Neural cell (in vitro differentiated cells): ENCODE data around the gene TBC1D9B. TPM values are rescaled to one million over a fixed set of nuclear protein-coding genes. Genes with fewer than 3 reads are reported as not detected.

Source experiments
- H2AFZ ChIP-seq: fragments of 200-600, 300-800 bp; sonication (generic), shearing (Covaris generic); 2 replicates; pipeline ENCODE4 v1.6.0; 2014; ENCODE audit warnings: low read depth, mild to moderate bottlenecking, antibody characterized with exemption, low read length, moderate library complexity
- H3F3A ChIP-seq: fragments of 200-600 bp; shearing (Covaris generic); 2 replicates; pipeline ENCODE4 v1.6.1; 2016; ENCODE audit warnings: mild to moderate bottlenecking, moderate library complexity, mixed read lengths, antibody characterized with exemption, low read length; ENCODE audit not compliant: insufficient read depth, poor library complexity, severe bottlenecking
- H3K27ac ChIP-seq: fragments of 200-600, 300-800 bp; sonication (generic), shearing (Covaris generic); 2 replicates; pipeline ENCODE4 v1.5.1; 2014; ENCODE audit warnings: mild to moderate bottlenecking, low read length, moderate library complexity
- H3K27me3 ChIP-seq: fragments of 300-800, 200-600 bp; sonication (generic), shearing (Covaris generic); 2 replicates; pipeline ENCODE4 v1.6.0; 2014; ENCODE audit warnings: mild to moderate bottlenecking, low read depth, low read length, moderate library complexity; ENCODE audit not compliant: insufficient read depth
- H3K36me3 ChIP-seq: fragments of 300-800, 200-600 bp; sonication (generic), shearing (Covaris generic); 2 replicates; pipeline ENCODE4 v1.5.1; 2014; ENCODE audit warnings: mild to moderate bottlenecking, antibody characterized with exemption, low read length, moderate library complexity; ENCODE audit not compliant: insufficient read depth
- H3K4me2 ChIP-seq: fragments of 300-800, 200-600 bp; sonication (generic), shearing (Covaris generic); 2 replicates; pipeline ENCODE4 v1.6.0; 2014; ENCODE audit warnings: mild to moderate bottlenecking, low read length
- H3K4me3 ChIP-seq: fragments of 300-800, 200-600 bp; sonication (generic), shearing (Covaris generic); 2 replicates; pipeline ENCODE4 v1.5.1; 2014; ENCODE audit warnings: mild to moderate bottlenecking, low read length, moderate library complexity
- H3K79me2 ChIP-seq: fragments of 200-600 bp; shearing (Covaris generic); replicated peaks from 2 replicates; pipeline ENCODE4 v1.6.0; 2014; ENCODE audit warnings: mild to moderate bottlenecking, low read length, moderate library complexity; ENCODE audit not compliant: insufficient read depth
- H3K9ac ChIP-seq: fragments of 300-800, 200-600 bp; sonication (generic), shearing (Covaris generic); 2 replicates; pipeline ENCODE4 v1.6.1; 2016; ENCODE audit warnings: mild to moderate bottlenecking, low read length, mixed read lengths
- H3K9me2 ChIP-seq: fragments of 200-600 bp; shearing (Covaris generic); 2 replicates; pipeline ENCODE4 v1.6.1; 2016; ENCODE audit warnings: mild to moderate bottlenecking, low read length, mixed read lengths; ENCODE audit not compliant: insufficient read depth
- H3K9me3 ChIP-seq: fragments of 200-600, 300-800 bp; sonication (generic), shearing (Covaris generic); 2 replicates; pipeline ENCODE4 v1.6.1; 2016; ENCODE audit warnings: mild to moderate bottlenecking, mixed run types, low read length, moderate library complexity, mixed read lengths
- H4K20me1 ChIP-seq: fragments of 200-600 bp; shearing (Covaris generic); 2 replicates; pipeline ENCODE4 v1.6.1; 2016; ENCODE audit warnings: mild to moderate bottlenecking, mixed run types; ENCODE audit not compliant: insufficient read depth
- EP300 ChIP-seq: fragments of 450-650 bp; conservative IDR thresholded peaks from 2 replicates; pipeline ENCODE4 v1.6.1; 2014; ENCODE audit warnings: antibody characterized with exemption, mild to moderate bottlenecking, moderate library complexity; ENCODE audit not compliant: poor library complexity, severe bottlenecking
- EZH2 ChIP-seq: fragments of 200-600, 300-800 bp; shearing (Covaris generic), sonication (generic); IDR thresholded peaks from 2 replicates; pipeline ENCODE4 v1.6.1; 2014; ENCODE audit warnings: antibody characterized with exemption, low read length, borderline replicate concordance, mild to moderate bottlenecking; ENCODE audit not compliant: insufficient read depth, poor library complexity, severe bottlenecking
- MXI1 ChIP-seq: fragments of 450-650 bp; conservative IDR thresholded peaks from 2 replicates; pipeline ENCODE4 v1.6.1; 2014; ENCODE audit warnings: antibody characterized with exemption, mild to moderate bottlenecking; ENCODE audit not compliant: poor library complexity, severe bottlenecking
- POLR2AphosphoS5 ChIP-seq: IDR thresholded peaks from 2 replicates; pipeline ENCODE4 v1.6.1; 2012
- RAD21 ChIP-seq: fragments of 450-650 bp; conservative IDR thresholded peaks from 2 replicates; pipeline ENCODE4 v1.6.1; 2014; ENCODE audit warnings: antibody characterized with exemption, mild to moderate bottlenecking, moderate library complexity
- SMC3 ChIP-seq: fragments of 450-650 bp; conservative IDR thresholded peaks from 2 replicates; pipeline ENCODE4 v1.6.1; 2014; ENCODE audit warnings: antibody characterized with exemption, mild to moderate bottlenecking, moderate library complexity; ENCODE audit not compliant: poor library complexity
- TAF1 ChIP-seq: IDR thresholded peaks from 2 replicates; pipeline ENCODE4 v1.6.1; 2012; ENCODE audit warnings: low read depth
- polyA plus RNA-seq: library from polyadenylated mRNA; depleted of rRNA; stranded (reverse); fragments of >200 nt; gene quantifications from 2 replicates; pipeline ENCODE4 v1.2.3, GENCODE V29; 2014
- TF ChIP-seq, protein P1 (sequence below): fragments of 450-650 bp; IDR thresholded peaks from 2 replicates; pipeline ENCODE4 v1.5.1; 2014; ENCODE audit warnings: antibody characterized with exemption, mild to moderate bottlenecking, moderate library complexity; ENCODE audit not compliant: poor library complexity, severe bottlenecking
- TF ChIP-seq, protein P2 (sequence below): IDR thresholded peaks from 2 replicates; pipeline ENCODE4 v1.6.1; 2012; ENCODE audit warnings: borderline replicate concordance

Gene TBC1D9B
- polyA plus RNA-seq, 1 donor from 2014 or later: 50.7 TPM

DNA sequence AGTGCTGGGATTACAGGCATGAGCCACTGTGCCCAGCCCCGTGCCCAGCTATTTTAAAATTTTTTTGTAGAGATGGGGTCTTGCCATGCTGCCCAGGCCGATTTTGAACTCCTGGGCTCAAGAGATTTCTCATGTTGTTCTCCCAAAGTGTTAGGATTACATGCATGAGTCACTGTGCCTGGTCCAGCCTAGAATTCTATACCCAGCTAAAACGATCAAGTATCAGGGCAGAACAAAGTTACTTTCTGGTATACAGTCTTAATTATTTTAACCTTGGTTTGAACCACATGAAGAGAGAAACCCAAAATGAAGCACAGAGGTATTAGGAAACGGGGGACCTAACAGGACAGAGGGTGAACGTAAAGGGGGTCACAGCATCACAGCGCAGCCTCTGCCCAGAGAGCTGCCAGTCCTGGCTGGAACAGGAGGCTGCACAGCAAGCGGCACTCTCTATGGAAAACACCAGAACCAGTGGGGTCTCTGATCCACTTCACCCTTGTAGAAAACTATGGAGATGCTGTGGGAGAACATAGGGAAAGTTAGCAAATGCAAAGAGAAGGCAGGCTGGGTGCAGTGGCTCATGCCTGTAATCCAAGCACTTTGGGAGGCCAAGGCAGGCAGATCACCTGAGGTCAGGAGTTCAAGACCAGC is 76.8 kb downstream of the TBC1D9B start:
- Histone ChIP-seq H3K9ac (no peak overlapping the region), H3K36me3 (peaks cover 8% of the 10 kb centered on the region), H3K4me2 (no peak overlapping the region), H3K27me3 (no peaks in the 10 kb centered on the region), H3K9me3 (no peaks in the 10 kb centered on the region), H3F3A (no peaks in the 10 kb centered on the region), H3K4me3 (no peak overlapping the region), H3K27ac (no peak overlapping the region), H2AFZ (no peak overlapping the region), H4K20me1 (no peaks in the 10 kb centered on the region), H3K79me2 (no peaks in the 10 kb centered on the region), H3K9me2 (no peaks in the 10 kb centered on the region)
- no peak for TF ChIP-seq RAD21
- no peak for TF ChIP-seq EZH2
- TF ChIP-seq EP300: no peak
- TF ChIP-seq, protein P1, sequence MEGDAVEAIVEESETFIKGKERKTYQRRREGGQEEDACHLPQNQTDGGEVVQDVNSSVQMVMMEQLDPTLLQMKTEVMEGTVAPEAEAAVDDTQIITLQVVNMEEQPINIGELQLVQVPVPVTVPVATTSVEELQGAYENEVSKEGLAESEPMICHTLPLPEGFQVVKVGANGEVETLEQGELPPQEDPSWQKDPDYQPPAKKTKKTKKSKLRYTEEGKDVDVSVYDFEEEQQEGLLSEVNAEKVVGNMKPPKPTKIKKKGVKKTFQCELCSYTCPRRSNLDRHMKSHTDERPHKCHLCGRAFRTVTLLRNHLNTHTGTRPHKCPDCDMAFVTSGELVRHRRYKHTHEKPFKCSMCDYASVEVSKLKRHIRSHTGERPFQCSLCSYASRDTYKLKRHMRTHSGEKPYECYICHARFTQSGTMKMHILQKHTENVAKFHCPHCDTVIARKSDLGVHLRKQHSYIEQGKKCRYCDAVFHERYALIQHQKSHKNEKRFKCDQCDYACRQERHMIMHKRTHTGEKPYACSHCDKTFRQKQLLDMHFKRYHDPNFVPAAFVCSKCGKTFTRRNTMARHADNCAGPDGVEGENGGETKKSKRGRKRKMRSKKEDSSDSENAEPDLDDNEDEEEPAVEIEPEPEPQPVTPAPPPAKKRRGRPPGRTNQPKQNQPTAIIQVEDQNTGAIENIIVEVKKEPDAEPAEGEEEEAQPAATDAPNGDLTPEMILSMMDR: no peak
- TF ChIP-seq MXI1: no peak
- no peak for TF ChIP-seq TAF1
- TF ChIP-seq POLR2AphosphoS5: no peak
- TF ChIP-seq SMC3: no peak
- TF ChIP-seq, protein P2, sequence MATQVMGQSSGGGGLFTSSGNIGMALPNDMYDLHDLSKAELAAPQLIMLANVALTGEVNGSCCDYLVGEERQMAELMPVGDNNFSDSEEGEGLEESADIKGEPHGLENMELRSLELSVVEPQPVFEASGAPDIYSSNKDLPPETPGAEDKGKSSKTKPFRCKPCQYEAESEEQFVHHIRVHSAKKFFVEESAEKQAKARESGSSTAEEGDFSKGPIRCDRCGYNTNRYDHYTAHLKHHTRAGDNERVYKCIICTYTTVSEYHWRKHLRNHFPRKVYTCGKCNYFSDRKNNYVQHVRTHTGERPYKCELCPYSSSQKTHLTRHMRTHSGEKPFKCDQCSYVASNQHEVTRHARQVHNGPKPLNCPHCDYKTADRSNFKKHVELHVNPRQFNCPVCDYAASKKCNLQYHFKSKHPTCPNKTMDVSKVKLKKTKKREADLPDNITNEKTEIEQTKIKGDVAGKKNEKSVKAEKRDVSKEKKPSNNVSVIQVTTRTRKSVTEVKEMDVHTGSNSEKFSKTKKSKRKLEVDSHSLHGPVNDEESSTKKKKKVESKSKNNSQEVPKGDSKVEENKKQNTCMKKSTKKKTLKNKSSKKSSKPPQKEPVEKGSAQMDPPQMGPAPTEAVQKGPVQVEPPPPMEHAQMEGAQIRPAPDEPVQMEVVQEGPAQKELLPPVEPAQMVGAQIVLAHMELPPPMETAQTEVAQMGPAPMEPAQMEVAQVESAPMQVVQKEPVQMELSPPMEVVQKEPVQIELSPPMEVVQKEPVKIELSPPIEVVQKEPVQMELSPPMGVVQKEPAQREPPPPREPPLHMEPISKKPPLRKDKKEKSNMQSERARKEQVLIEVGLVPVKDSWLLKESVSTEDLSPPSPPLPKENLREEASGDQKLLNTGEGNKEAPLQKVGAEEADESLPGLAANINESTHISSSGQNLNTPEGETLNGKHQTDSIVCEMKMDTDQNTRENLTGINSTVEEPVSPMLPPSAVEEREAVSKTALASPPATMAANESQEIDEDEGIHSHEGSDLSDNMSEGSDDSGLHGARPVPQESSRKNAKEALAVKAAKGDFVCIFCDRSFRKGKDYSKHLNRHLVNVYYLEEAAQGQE: no peak

DNA sequence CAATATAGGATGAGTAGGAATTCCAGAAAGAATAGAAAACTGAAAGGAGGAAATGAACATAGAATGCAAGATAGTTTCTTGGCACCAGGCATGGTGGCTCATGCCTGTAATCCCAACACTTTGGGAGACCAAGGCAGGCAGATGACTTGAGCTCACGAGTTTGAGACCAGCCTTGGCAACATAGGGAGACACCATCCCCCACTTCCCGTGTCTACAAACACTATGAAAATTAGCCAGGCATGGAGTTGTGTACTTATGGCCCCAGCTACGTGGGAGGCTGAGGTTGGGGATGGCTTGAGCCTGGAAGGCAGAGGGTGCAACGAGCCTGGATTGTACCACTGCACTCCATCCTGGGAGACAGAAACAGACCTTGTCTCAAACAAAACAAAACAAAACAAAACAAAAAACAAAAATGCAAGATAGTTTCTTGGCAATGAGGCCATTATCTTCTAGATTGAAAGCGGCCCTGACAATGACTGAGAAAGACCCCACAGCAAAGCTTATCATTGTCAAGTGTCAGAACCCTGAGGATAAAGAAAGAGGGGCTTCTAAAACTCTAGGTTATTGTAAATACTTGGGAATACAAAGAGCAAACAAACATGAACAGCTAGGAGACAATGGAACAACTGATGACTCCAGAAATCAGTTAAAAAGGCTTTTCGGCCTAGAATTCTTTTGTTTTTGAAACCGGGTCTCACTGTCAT is 77.8 kb downstream of the TBC1D9B start:
- H3F3A ChIP-seq: no peaks in the 10 kb centered on the region
- H3K36me3 ChIP-seq: peaks cover 7% of the 10 kb centered on the region
- no peaks in the 10 kb centered on the region for H3K27me3 ChIP-seq
- H3K4me2 ChIP-seq: no peak overlapping the region
- H3K27ac ChIP-seq: no peak overlapping the region
- H3K9me3 ChIP-seq: no peaks in the 10 kb centered on the region
- H4K20me1 ChIP-seq: no peaks in the 10 kb centered on the region
- H3K4me3 ChIP-seq: no peak overlapping the region
- H3K79me2 ChIP-seq: no peaks in the 10 kb centered on the region
- no peak overlapping the region for H3K9ac ChIP-seq
- H3K9me2 ChIP-seq: no peaks in the 10 kb centered on the region
- H2AFZ ChIP-seq: no peak overlapping the region
- TF ChIP-seq TAF1: no peak
- TF ChIP-seq, protein P2: no peak
- TF ChIP-seq EZH2: no peak
- TF ChIP-seq RAD21: no peak
- no peak for TF ChIP-seq SMC3
- no peak for TF ChIP-seq EP300
- TF ChIP-seq MXI1: no peak
- no peak for TF ChIP-seq POLR2AphosphoS5
- TF ChIP-seq, protein P1: no peak
